ENCODE data around the gene ATRAID.
A peak's percentile ranks its signal among the peaks of the same experiment; 100 is the strongest.
"Not testable (repeated sequence)": the region's sequence is repeated elsewhere in the genome, so short reads cannot be mapped to it uniquely, and the experiment has no call there.

Gene ATRAID

GRCh38 chr2:27194538-27195354 lies 17.1 kb upstream of the ATRAID start:
- no peak for DNase-seq

- DNase-seq, result not testable (repeated sequence)
Observed at GRCh38 chr2:27195799-27196198, 16.0 kb upstream of the ATRAID start.

- not testable (repeated sequence) for DNase-seq
Observed at GRCh38 chr2:27198068-27198467, 13.8 kb upstream of the ATRAID start.

GRCh38 chr2:27198627-27199026 lies 13.2 kb upstream of the ATRAID start:
- DNase-seq, result no peak

GRCh38 chr2:27199241-27199640 lies 12.6 kb upstream of the ATRAID start:
- no peak for DNase-seq

- no peak for DNase-seq
Observed at GRCh38 chr2:27201675-27202074, 10.2 kb upstream of the ATRAID start.

- DNase-seq, result no peak
Observed at GRCh38 chr2:27202854-27203253, 9.0 kb upstream of the ATRAID start.

GRCh38 chr2:27203741-27204140 lies 8.1 kb upstream of the ATRAID start:
- DNase-seq, result no peak

GRCh38 chr2:27204566-27204965 lies 7.3 kb upstream of the ATRAID start:
- DNase-seq, result no peak

- DNase-seq, result no peak
Observed at GRCh38 chr2:27205206-27205605, 6.6 kb upstream of the ATRAID start.

GRCh38 chr2:27206346-27206745 lies 5.5 kb upstream of the ATRAID start:
- no peak for DNase-seq

- DNase-seq, result no peak
Observed at GRCh38 chr2:27208486-27209050, 3.3 kb upstream of the ATRAID start.

GRCh38 chr2:27209621-27210401 lies 2.0 kb upstream of the ATRAID start:
- DNase-seq, result no peak

- DNase-seq, result peak; percentile 73
Observed at GRCh38 chr2:27211241-27211942, 449 bp upstream of the ATRAID start.

- peak; percentile 83 for DNase-seq
Observed at GRCh38 chr2:27212626-27213471, 1.0 kb downstream of the ATRAID start.

- no peak for DNase-seq
Observed at GRCh38 chr2:27214941-27215340, 3.1 kb downstream of the ATRAID start.

GRCh38 chr2:27216416-27217137 lies 4.7 kb downstream of the ATRAID start:
- no peak for DNase-seq

- peak; percentile 94 for DNase-seq
Observed at GRCh38 chr2:27217173-27218121, 5.6 kb downstream of the ATRAID start, which contains the start of gene CAD. Gene CAD (plus strand): TSS chr2:27217369. CDS start chr2:27217552, 183 bp downstream.

GRCh38 chr2:27218614-27219013 lies 6.8 kb downstream of the ATRAID start:
- DNase-seq, result peak; percentile 4

GRCh38 chr2:27219091-27219490 lies 7.2 kb downstream of the ATRAID start:
- no peak for DNase-seq
